ENCODE data around the gene CABLES1. TPM values are rescaled to one million over a fixed set of nuclear protein-coding genes. Genes with fewer than 3 reads are reported as not detected.

Gene CABLES1
- total and polyA plus RNA-seq, 2 of the 8 experiments (the other 6 are each of a cell fraction or from before 2014, with no cell fraction given): 9.2 to 26.4 TPM

DNA sequence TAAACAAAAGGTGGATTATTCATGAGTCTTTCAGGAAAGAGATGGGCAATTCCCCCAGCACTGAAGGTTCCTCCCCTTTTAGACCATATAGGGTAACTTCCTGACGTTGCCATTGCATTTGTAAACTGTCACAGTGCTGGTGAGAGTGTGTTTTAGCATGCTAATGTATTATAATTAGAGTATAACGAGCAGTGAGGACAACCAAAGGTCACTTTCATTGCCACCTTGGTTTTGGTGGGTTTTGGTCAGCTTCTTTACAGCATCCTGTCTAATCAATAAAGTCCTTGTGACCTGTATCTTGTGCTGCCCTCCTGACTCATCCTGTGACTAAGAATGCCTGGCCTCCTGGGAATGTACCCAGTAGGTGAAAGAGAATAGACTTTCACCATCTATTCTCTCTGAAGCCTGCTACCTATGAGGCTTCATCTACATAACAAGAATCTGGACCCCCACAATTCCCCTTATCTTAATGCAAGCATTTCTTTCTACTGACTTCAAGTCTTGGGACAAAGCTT lies 148.7 kb downstream of the CABLES1 start (continued):
- TF ChIP-seq, protein P1, sequence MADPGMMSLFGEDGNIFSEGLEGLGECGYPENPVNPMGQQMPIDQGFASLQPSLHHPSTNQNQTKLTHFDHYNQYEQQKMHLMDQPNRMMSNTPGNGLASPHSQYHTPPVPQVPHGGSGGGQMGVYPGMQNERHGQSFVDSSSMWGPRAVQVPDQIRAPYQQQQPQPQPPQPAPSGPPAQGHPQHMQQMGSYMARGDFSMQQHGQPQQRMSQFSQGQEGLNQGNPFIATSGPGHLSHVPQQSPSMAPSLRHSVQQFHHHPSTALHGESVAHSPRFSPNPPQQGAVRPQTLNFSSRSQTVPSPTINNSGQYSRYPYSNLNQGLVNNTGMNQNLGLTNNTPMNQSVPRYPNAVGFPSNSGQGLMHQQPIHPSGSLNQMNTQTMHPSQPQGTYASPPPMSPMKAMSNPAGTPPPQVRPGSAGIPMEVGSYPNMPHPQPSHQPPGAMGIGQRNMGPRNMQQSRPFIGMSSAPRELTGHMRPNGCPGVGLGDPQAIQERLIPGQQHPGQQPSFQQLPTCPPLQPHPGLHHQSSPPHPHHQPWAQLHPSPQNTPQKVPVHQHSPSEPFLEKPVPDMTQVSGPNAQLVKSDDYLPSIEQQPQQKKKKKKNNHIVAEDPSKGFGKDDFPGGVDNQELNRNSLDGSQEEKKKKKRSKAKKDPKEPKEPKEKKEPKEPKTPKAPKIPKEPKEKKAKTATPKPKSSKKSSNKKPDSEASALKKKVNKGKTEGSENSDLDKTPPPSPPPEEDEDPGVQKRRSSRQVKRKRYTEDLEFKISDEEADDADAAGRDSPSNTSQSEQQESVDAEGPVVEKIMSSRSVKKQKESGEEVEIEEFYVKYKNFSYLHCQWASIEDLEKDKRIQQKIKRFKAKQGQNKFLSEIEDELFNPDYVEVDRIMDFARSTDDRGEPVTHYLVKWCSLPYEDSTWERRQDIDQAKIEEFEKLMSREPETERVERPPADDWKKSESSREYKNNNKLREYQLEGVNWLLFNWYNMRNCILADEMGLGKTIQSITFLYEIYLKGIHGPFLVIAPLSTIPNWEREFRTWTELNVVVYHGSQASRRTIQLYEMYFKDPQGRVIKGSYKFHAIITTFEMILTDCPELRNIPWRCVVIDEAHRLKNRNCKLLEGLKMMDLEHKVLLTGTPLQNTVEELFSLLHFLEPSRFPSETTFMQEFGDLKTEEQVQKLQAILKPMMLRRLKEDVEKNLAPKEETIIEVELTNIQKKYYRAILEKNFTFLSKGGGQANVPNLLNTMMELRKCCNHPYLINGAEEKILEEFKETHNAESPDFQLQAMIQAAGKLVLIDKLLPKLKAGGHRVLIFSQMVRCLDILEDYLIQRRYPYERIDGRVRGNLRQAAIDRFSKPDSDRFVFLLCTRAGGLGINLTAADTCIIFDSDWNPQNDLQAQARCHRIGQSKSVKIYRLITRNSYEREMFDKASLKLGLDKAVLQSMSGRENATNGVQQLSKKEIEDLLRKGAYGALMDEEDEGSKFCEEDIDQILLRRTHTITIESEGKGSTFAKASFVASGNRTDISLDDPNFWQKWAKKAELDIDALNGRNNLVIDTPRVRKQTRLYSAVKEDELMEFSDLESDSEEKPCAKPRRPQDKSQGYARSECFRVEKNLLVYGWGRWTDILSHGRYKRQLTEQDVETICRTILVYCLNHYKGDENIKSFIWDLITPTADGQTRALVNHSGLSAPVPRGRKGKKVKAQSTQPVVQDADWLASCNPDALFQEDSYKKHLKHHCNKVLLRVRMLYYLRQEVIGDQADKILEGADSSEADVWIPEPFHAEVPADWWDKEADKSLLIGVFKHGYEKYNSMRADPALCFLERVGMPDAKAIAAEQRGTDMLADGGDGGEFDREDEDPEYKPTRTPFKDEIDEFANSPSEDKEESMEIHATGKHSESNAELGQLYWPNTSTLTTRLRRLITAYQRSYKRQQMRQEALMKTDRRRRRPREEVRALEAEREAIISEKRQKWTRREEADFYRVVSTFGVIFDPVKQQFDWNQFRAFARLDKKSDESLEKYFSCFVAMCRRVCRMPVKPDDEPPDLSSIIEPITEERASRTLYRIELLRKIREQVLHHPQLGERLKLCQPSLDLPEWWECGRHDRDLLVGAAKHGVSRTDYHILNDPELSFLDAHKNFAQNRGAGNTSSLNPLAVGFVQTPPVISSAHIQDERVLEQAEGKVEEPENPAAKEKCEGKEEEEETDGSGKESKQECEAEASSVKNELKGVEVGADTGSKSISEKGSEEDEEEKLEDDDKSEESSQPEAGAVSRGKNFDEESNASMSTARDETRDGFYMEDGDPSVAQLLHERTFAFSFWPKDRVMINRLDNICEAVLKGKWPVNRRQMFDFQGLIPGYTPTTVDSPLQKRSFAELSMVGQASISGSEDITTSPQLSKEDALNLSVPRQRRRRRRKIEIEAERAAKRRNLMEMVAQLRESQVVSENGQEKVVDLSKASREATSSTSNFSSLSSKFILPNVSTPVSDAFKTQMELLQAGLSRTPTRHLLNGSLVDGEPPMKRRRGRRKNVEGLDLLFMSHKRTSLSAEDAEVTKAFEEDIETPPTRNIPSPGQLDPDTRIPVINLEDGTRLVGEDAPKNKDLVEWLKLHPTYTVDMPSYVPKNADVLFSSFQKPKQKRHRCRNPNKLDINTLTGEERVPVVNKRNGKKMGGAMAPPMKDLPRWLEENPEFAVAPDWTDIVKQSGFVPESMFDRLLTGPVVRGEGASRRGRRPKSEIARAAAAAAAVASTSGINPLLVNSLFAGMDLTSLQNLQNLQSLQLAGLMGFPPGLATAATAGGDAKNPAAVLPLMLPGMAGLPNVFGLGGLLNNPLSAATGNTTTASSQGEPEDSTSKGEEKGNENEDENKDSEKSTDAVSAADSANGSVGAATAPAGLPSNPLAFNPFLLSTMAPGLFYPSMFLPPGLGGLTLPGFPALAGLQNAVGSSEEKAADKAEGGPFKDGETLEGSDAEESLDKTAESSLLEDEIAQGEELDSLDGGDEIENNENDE (IDR thresholded peaks at IDR 0.05; ENCODE audit: insufficient replicate concordance, low read length): peak; percentile 61
- TF ChIP-seq JUND (IDR thresholded peaks at IDR 0.05; ENCODE audit: low read length) (peak; percentile 95), ASH2L (IDR thresholded peaks at IDR 0.05; ENCODE audit: low read length) (no peak), YY1 (IDR thresholded peaks at IDR 0.05; ENCODE audit: low read depth, low read length) (0 out of 2 replicates have a peak, but pooled peaks have one; percentile 23), CHD1 (IDR thresholded peaks at IDR 0.05; ENCODE audit: low read depth, low read length) (no peak), POLR2A (IDR thresholded peaks at IDR 0.05; ENCODE audit: control extremely low read depth in 1 of 2, low read depth in 2 of 2, low read length in 2 of 2) (peak in 1 of 2 experiments; percentile 41; a peak in 1 of 3 replicates), TAF7 (optimal IDR thresholded peaks at IDR 0.05; ENCODE audit: borderline replicate concordance, low read depth, low read length) (no peak)
- TF ChIP-seq, protein P2, sequence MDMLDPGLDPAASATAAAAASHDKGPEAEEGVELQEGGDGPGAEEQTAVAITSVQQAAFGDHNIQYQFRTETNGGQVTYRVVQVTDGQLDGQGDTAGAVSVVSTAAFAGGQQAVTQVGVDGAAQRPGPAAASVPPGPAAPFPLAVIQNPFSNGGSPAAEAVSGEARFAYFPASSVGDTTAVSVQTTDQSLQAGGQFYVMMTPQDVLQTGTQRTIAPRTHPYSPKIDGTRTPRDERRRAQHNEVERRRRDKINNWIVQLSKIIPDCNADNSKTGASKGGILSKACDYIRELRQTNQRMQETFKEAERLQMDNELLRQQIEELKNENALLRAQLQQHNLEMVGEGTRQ (IDR thresholded peaks at IDR 0.05; ENCODE audit: low read length): no peak
- TF ChIP-seq, protein P3, sequence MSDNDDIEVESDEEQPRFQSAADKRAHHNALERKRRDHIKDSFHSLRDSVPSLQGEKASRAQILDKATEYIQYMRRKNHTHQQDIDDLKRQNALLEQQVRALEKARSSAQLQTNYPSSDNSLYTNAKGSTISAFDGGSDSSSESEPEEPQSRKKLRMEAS (IDR thresholded peaks at IDR 0.05): no peak
